ENCODE results near the gene TMUB2. TPM values are rescaled to one million over a fixed set of nuclear protein-coding genes. Genes with fewer than 3 reads are reported as not detected.

Gene TMUB2
- total RNA-seq, 3 donors from 2014 or later: 47.2 to 58.6 (median 49.1) TPM

- no peak for ATAC-seq
- TF ChIP-seq CTCF (IDR thresholded peaks at IDR 0.05): no peak
- Histone ChIP-seq H3K36me3 (ENCODE audit: low read depth) (no peaks in the 10 kb centered on the region), H3K9me3 (no peaks in the 10 kb centered on the region), H3K4me1 (ENCODE audit: low read depth) (peaks cover 23% of the 10 kb centered on the region), H3K4me3 (no peak overlapping the region)
- intact Hi-C loops (cut with DNase I, micrococcal nuclease): loop anchor here (5.0 to 10.0 kb wide), 3 partner anchors 102 to 120 kb away; no protein-coding TSS in a partner anchor
- DNase-seq: no peak
Measured at GRCh38 chr17:44214896-44215295, 28.1 kb downstream of the TMUB2 start.

GRCh38 chr17:44216173-44216572 lies 29.4 kb downstream of the TMUB2 start:
- Histone ChIP-seq H3K4me3 (no peak overlapping the region), H3K9me3 (no peaks in the 10 kb centered on the region), H3K36me3 (ENCODE audit: low read depth) (no peaks in the 10 kb centered on the region), H3K4me1 (ENCODE audit: low read depth) (peaks cover 12% of the 10 kb centered on the region)
- intact Hi-C loops (cut with DNase I, micrococcal nuclease): loop anchor here (5.0 to 10.0 kb wide), 2 partner anchors 111 to 119 kb away; no protein-coding TSS in a partner anchor
- TF ChIP-seq CTCF (IDR thresholded peaks at IDR 0.05): no peak
- DNase-seq (no peak), ATAC-seq (no peak)

- no peaks in the 10 kb centered on the region for H3K9me3 ChIP-seq
- no peak for TF ChIP-seq CTCF (IDR thresholded peaks at IDR 0.05)
- ATAC-seq: no peak
- DNase-seq: no peak
- no peak overlapping the region for H3K4me3 ChIP-seq
- no peaks in the 10 kb centered on the region for H3K36me3 ChIP-seq (ENCODE audit: low read depth)
- peaks cover 12% of the 10 kb centered on the region for H3K4me1 ChIP-seq (ENCODE audit: low read depth)
- intact Hi-C loops (cut with DNase I, micrococcal nuclease): loop anchor here (5.0 to 10.0 kb wide), 2 partner anchors 111 to 118 kb away; no protein-coding TSS in a partner anchor
Measured at GRCh38 chr17:44216694-44217093, 29.9 kb downstream of the TMUB2 start.

- intact Hi-C loops (cut with DNase I, micrococcal nuclease): loop anchor here (5.0 to 10.0 kb wide), 2 partner anchors 109 to 117 kb away; no protein-coding TSS in a partner anchor
- DNase-seq: peak in 2 of 3 donors; percentile 62 to 70
- Histone ChIP-seq H3K36me3 (ENCODE audit: low read depth) (no peaks in the 10 kb centered on the region), H3K4me3 (no peak overlapping the region), H3K4me1 (ENCODE audit: low read depth) (peaks cover 18% of the 10 kb centered on the region), H3K9me3 (no peaks in the 10 kb centered on the region)
- ATAC-seq: no peak
- no peak for TF ChIP-seq CTCF (IDR thresholded peaks at IDR 0.05)
Measured at GRCh38 chr17:44217738-44218343, 31.1 kb downstream of the TMUB2 start.

GRCh38 chr17:44218344-44219107 lies 31.8 kb downstream of the TMUB2 start:
- peak; percentile 77 for ATAC-seq

More at GRCh38 chr17:44218344-44219107, 31.8 kb downstream of the TMUB2 start:
- H3K4me1 ChIP-seq (ENCODE audit: low read depth): peaks cover 25% of the 10 kb centered on the region
- peak; percentile 73 for TF ChIP-seq CTCF (IDR thresholded peaks at IDR 0.05)
- DNase-seq: peak; percentile 88 to 94 (median 93)
- no peaks in the 10 kb centered on the region for H3K36me3 ChIP-seq (ENCODE audit: low read depth)
- H3K4me3 ChIP-seq: peak overlapping the region; percentile 95
- intact Hi-C loops (cut with DNase I, micrococcal nuclease): loop anchor here (5.0 to 10.0 kb wide), 2 partner anchors 109 to 116 kb away; no protein-coding TSS in a partner anchor
- H3K9me3 ChIP-seq: no peaks in the 10 kb centered on the region
